Fibroblast of peridontal ligament (primary cell): ENCODE results near the gene OR2V2.
A peak's percentile ranks its signal among the peaks of the same experiment; 100 is the strongest.
"Not testable (repeated sequence)": the region's sequence is repeated elsewhere in the genome, so short reads cannot be mapped to it uniquely, and the experiment has no call there.

Source experiments
- DNase-seq: peaks from one replicate; pipeline ENCODE4 v3.0.0-alpha.2; 2010; ENCODE audit errors: extremely low read depth

Gene OR2V2

DNA sequence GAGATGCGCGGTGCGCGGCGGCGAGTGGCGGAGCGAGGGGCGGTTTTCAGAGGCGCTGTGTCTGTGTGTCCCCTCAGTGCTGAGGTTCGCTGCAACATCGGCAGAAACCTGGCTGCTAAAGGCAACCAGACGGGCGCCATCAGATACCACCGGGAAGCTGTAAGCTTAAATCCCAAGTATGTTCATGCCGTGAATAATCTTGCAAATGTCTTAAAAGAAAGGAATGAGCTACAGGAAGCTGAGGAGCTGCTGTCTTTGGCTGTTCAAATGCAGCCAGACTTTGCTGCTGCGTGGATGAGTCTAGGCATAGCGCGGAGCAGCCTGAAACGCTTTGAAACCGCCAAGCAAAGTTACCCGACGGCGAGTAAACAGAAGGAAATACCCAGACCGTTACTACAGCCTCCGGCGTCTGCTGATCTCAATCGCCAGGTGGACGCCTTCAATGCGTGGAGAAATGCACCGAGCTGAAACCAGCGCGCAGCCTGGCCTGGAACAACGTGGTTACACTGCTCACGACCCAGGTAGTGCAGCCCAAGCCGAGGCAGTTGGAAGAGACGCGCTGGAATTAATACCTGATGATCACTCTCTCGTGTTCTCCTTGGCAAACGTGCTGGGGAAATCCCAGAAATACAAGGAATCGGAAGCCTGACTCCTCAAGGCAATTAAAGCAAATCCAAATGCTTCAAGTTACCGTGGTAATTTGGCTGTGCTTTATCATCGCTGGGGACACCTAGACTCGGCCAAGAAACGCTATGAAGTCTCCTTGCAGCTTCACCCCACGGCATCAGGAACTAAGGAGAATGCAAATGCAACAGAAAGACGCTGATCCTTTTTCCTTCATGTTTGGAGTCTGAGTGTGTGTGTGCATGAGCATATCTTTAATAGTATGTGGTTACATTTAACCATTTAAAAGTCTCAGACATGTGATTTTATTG is 32.3 kb upstream of the OR2V2 start:
- DNase-seq = no peak

- DNase-seq = no peak
Measured at GRCh38 chr5:181118369-181118768, 29.0 kb upstream of the OR2V2 start.

DNA sequence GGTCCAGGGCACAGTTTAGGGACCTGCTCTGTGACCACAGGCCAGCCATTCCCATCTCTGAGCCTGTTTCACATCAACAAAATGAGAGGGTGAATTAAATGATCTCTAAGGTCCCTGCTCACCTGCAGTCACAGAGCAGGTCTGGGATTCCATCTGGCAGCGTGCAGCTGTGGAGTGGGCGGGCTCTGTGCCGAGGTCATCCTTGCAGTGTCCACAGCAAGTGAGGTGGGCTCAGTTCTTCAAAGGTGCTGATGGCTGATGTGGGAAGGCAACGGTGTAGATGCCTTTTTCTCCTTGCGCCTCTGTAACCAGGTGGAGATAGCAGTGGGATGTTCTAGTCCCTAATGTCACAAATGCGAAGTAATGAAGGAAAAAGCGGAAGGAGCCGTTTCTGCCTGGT is 28.3 kb upstream of the OR2V2 start:
- DNase-seq = no peak

DNA sequence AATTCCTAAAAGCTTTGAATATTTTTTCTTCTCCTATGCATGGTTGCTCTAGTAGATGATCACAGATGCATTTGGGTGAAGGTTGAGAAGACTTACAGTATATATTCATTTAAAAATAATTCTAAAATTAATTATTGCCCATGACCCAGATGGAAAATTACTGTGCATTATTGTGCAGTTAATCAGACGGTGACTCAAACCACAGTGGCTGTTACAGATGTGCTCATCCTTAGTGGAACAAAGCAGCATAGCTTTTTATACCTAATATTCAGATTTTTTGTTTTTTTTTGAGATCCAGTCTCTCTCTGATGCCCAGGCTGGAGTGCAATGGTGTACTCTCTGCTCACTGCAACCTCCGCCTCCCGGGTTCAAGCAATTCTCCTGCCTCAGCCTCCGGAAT is 27.1 kb upstream of the OR2V2 start:
- no peak for DNase-seq

GRCh38 chr5:181120761-181121160 is 26.6 kb upstream of the OR2V2 start:
- DNase-seq = no peak

DNA sequence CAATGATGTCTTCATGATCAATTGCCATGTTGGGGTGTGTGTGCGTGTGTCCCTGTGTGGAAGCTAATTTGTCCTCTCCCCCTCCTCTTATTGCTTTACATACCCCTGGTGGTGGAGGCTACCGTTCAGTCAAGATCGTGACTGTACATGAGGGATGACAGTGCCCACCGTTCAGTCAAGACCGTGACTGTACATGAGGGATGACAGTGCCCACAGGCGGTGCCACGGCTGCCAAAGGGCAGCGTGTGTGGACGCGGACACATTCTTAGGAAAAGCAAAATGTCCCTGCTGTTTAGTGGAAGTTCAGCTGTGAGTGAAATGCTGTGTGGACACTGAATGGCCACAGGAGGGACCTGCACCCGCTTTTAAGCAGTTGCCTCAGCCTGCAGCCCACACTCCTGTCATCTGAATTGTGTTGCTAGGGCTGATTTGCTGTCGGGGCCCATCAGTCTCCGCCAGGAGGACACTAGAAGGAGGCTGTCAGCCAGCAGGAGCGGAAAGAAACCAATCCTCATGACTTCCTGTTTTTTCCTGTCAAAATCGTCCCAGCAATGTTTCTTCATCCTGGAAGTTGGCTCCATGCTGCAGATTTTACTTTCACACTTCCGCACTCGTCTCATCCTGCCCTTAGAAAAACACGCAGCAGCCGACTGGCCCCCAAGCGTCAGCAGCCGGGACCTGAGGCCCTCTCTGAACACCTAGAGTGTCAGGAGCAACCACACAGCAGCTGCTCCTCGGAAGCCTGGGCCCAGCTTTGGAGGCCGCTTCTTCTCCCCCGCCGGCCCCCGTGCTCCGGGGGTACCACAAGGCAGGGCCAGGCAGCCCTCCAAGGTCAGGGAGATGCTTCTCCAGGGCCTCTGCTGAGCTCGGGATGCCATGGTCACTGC is 25.5 kb upstream of the OR2V2 start:
- no peak for DNase-seq

DNA sequence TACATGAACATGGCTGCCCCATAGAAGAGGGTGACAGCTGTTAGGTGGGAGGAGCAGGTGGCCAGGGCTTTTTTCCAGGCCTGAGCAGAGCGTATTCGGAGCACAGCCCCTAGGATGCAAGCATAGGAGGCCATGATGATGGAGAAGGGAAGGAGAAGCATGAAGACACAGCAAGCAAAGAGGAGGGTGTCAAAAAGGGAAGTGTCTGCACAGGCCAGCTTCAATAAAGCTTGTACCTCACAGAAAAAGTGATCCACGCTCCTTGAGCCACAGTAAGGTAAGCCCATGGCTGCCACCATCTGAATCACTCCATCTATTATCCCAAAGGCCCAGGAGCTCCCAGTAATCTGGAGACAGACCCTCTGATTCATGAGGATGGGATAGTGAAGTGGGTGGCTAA is 22.9 kb upstream of the OR2V2 start:
- DNase-seq = no peak

DNA sequence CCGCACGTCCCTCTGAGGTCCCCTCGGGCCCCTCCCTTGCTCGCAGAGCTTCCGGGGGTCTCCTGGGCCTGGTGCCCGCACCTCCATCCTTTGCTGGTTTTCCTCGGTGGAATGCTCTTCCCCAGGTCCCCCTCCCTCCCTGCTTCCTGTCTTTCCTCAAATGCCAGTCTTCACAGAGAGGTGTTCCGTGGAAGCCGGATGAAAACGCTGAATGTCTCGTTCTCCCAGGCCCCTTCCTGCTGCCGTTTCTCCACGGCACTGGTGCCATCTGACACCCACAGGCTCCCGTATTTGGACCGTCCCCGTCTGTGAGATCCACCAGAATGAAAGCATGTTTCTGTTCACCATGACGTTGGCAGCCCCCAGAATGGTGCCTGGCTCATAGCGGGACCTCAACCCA is 20.5 kb upstream of the OR2V2 start:
- no peak for DNase-seq

DNA sequence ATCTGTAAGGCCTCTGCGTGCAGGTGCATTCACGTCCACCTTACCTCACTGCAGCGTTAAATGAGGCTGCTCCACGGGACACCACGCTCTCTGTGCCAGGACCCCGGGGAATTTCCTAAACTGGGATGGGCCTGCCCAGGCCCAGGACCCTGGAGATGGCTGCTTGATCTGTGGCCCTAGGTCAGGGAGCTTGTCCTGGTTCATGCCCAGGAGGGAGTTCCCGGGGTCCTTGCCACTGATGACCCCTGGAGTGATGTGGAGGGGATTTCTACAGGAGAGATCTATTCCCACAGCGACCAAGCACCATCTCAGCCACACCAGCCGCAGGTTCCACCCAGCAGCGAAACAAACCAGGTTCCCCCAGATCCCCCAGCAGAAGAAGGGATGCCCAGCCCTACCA is 19.9 kb upstream of the OR2V2 start:
- DNase-seq = no peak

DNA sequence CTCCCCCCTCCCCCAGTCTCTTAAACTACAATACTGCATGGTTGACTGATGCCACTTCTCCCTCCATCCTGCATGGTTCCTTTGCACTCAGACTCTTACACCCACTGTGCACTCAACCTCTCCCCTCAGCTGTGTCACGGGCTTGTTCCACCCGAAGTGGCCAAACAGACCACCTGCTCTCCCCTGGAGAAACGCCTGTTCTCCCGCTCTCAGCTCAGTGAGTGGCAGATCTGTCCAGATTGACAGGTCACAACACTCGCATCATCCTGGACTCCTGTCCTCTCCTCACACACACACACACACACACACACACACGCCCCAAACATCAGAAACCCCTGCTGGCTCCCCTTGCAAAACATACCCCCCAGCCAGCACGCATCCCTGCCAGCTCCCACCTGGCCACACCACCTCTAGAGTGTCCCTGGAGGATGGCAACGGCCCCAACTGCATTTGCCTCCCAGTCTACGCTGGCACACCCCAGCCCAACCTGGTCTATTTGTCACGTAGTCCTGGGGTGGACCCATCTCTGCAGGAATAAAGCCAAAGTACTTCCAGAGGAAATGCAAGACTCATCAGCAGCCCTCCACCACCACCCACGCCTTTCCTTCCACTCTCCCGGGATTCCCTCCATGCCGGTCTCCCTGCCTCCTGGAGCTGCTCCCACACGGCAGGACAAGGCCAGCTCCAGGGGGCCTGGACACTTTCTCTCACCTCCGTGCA is 19.3 kb upstream of the OR2V2 start:
- no peak for DNase-seq

GRCh38 chr5:181129601-181130000 is 17.8 kb upstream of the OR2V2 start:
- DNase-seq = no peak

DNA sequence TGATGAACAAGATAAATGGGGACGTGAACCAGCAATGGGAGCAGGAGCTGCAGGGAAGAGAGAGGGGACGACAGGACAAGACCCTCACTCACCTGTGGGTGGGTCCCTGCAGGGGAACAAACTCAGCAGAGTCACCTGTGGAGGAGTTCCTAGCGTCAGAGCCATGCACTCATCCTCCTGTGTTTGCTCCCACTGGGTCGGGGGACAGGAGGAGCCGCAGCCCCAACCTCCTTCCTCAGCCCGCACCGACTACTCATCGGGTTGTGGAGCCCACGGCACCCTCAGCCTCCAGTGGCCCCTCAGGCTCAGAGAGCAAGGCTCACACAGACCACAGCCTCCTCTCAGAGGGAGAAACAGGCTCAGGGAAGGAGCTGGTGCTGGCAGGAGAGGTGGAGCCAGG is 17.3 kb upstream of the OR2V2 start:
- DNase-seq = not testable (repeated sequence)

GRCh38 chr5:181130832-181131496 is 16.4 kb upstream of the OR2V2 start, which contains the start of gene OR2V1:
Gene OR2V1 (minus strand): TSS chr5:181131169. CDS start chr5:181125304, 5,865 bp downstream.
- no peak for DNase-seq

GRCh38 chr5:181131514-181131913 is 15.9 kb upstream of the OR2V2 start:
- DNase-seq = no peak

DNA sequence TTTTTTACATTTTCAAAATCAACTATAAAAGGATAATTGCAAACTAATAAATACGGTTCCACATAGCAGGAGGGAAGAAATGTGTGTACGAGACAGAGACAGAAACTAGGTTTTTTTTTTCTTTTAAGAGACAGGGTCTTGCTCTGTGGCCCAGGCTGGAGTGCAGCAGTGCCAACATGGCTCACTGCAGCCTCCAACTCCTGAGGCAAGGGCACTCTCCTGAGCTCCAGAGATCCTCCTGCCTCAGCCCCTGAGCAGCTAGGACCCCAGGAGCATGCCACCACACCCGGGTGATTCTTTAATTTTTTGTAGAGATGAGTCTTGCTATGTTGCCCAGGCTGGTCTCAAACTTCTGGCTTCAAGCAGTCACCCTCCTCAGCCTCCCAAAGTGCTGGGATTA is 14.3 kb upstream of the OR2V2 start:
- no peak for DNase-seq

DNA sequence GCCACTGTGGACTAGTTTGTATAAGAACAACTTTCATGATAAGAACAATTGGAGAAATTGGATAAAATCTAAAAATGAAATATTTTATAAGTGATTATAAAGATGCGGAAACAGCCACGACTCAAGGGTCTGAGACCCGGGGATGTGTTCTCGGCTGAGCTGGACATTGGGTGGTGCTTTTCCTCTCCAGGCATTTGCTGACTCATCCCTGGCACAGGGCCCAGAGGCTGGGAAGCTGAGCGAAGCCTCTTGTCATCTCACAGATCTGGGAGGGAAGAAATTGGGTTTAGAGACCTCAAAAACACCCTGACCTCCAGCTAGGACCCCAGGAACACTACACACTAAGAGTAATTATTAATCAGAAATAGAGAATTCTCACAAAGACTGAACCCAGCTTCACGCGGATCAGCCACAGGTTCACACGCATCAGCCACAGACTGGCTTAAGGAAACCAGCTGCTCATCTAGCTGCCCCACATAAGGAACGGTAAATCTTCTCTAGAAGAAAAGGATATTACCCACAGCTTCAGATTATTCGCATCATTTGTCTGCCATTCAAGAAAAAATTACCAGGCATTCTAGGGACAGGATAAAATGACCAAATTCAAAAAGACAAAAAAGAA is 13.7 kb upstream of the OR2V2 start:
- peak; percentile 13 for DNase-seq

DNA sequence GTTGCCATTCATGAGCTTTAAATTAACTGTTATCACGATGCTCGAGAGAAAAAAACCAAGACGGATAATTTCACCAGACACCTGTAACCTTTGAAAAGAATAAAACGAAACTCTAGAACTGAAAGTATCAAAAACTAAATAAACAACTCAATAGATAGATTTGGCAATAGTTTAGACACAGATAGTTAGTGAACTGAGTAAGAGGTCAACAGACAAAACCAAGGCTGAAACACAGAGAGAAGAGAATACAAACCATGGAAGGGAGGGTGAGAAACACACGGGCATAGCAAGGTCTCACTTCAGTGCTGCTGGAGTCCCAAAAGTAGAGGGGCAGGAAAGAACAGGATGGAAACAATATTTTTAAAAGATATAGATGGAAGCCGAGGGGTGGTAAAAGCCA is 13.1 kb upstream of the OR2V2 start:
- DNase-seq = no peak

GRCh38 chr5:181136361-181136955 is 10.9 kb upstream of the OR2V2 start:
- no peak for DNase-seq

DNA sequence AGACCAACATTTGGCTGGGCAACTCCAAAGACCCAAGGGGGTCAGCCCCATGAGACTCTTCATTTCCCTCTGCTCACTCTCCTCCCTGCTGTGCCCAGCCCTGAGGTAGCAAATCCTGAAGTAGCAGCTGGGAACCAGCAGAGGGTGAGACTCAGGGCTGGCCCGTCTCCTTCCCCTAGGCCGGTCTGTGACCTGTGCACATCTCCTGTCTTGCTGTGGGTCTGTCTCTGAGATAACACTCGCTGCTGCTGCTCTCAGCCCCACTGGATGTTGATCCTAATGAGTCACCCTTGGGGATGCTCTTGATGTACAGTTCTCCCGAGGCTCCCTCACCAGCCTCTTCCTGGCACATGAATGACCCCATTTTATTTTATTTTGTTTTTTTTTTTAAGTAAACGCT is 9.1 kb upstream of the OR2V2 start:
- no peak for DNase-seq

GRCh38 chr5:181140766-181141165 is 6.6 kb upstream of the OR2V2 start:
- no peak for DNase-seq

DNA sequence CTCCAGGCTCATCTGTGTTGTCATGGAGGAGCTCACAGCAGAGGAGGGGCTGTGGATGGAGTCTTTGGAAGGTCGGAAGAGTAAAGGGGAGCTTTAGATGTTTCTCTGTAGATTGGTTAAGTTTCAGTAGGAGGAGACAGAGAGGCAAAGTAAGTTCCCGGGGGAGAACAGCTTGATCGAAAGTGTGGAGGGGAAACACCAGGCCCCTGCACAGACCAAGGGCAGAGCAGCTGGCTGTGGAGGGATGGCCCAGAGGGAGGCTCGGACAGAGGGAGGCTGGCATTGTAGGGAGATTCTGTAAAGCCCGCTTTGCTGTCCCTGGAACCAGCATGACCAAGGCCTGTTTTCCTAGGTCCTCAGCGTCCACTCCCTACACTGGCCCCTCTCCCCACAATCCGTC is 5.3 kb upstream of the OR2V2 start:
- no peak for DNase-seq
